ENCODE data around the gene C1orf87.

The C1orf87 gene

GRCh38 chr1:60073605-60074278 lies at the start of gene C1orf87:
Gene C1orf87 (minus strand): TSS chr1:60073770. CDS start chr1:60072643, 1,127 bp downstream.
- DNase-seq (ENCODE audit: low read depth, low spot score), result no peak

- DNase-seq (ENCODE audit: low read depth, low spot score), result no peak
Measured at GRCh38 chr1:60118085-60118484, 44.5 kb upstream of the C1orf87 start.

GRCh38 chr1:60114745-60115318 lies 41.3 kb upstream of the C1orf87 start:
- no peak for DNase-seq (ENCODE audit: low read depth, low spot score)

- no peak for DNase-seq (ENCODE audit: low read depth, low spot score)
Measured at GRCh38 chr1:60113596-60113995, 40.0 kb upstream of the C1orf87 start.

GRCh38 chr1:60113028-60113427 lies 39.5 kb upstream of the C1orf87 start:
- no peak for DNase-seq (ENCODE audit: low read depth, low spot score)

GRCh38 chr1:60111716-60112115 lies 38.1 kb upstream of the C1orf87 start:
- no peak for DNase-seq (ENCODE audit: low read depth, low spot score)

GRCh38 chr1:60111118-60111517 lies 37.5 kb upstream of the C1orf87 start:
- no peak for DNase-seq (ENCODE audit: low read depth, low spot score)

GRCh38 chr1:60108196-60108595 lies 34.6 kb upstream of the C1orf87 start:
- no peak for DNase-seq (ENCODE audit: low read depth, low spot score)

GRCh38 chr1:60103186-60103585 lies 29.6 kb upstream of the C1orf87 start:
- no peak for DNase-seq (ENCODE audit: low read depth, low spot score)

GRCh38 chr1:60102267-60103061 lies 28.9 kb upstream of the C1orf87 start:
- no peak for DNase-seq (ENCODE audit: low read depth, low spot score)

- DNase-seq (ENCODE audit: low read depth, low spot score), result no peak
Measured at GRCh38 chr1:60101516-60101915, 27.9 kb upstream of the C1orf87 start.

- DNase-seq (ENCODE audit: low read depth, low spot score), result no peak
Measured at GRCh38 chr1:60091195-60091715, 17.7 kb upstream of the C1orf87 start.

GRCh38 chr1:60090655-60091054 lies 17.1 kb upstream of the C1orf87 start:
- DNase-seq (ENCODE audit: low read depth, low spot score), result no peak

- DNase-seq (ENCODE audit: low read depth, low spot score), result no peak
Measured at GRCh38 chr1:60088620-60089155, 15.1 kb upstream of the C1orf87 start.

- DNase-seq (ENCODE audit: low read depth, low spot score), result no peak
Measured at GRCh38 chr1:60087681-60088080, 14.1 kb upstream of the C1orf87 start.

GRCh38 chr1:60078182-60078581 lies 4.6 kb upstream of the C1orf87 start:
- DNase-seq (ENCODE audit: low read depth, low spot score), result no peak

- DNase-seq (ENCODE audit: low read depth, low spot score), result no peak
Measured at GRCh38 chr1:60071296-60071695, 2.3 kb downstream of the C1orf87 start.

GRCh38 chr1:60069691-60070090 lies 3.9 kb downstream of the C1orf87 start:
- no peak for DNase-seq (ENCODE audit: low read depth, low spot score)

- DNase-seq (ENCODE audit: low read depth, low spot score), result no peak
Measured at GRCh38 chr1:60068393-60069045, 5.1 kb downstream of the C1orf87 start.

GRCh38 chr1:60066001-60066400 lies 7.6 kb downstream of the C1orf87 start:
- no peak for DNase-seq (ENCODE audit: low read depth, low spot score)

GRCh38 chr1:60065199-60065598 lies 8.4 kb downstream of the C1orf87 start:
- DNase-seq (ENCODE audit: low read depth, low spot score), result no peak

GRCh38 chr1:60063561-60063960 lies 10.0 kb downstream of the C1orf87 start:
- DNase-seq (ENCODE audit: low read depth, low spot score), result no peak
